ENCODE results near the gene ISY1. TPM values are rescaled to one million over a fixed set of nuclear protein-coding genes. Genes with fewer than 3 reads are reported as not detected.

The ISY1 gene
- total and polyA plus RNA-seq, 4 donors, result 23.1 to 39.6 (median 26.5) TPM

DNA sequence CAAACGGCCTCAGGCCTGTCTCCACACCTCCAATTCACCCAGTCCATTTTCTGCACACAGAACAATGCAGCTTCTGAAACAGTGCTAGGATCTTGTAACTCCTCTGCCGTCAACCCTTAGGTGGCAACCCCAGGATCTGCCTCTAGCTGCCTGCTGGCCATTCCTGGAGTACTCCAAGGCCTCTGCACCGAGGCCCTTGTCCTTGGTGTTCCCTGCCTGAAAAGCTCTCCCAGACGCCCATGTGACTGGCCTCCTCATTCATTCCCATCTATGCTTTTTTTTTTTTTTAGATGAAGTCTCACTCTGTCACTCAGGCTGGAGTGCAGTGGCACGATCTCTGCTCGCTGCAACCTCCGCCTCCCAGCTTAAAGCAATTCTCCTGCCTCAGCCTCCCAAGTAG is 57.6 kb downstream of the ISY1 start:
- Histone ChIP-seq H3K27ac (ENCODE audit: low read depth in 1 of 2, low read length in 1 of 2) (no peak overlapping the region), H3K4me3 (no peak overlapping the region), H3K9ac (ENCODE audit: insufficient read depth in 1 of 2, low read length in 2 of 2) (no peak overlapping the region), H3K36me3 (ENCODE audit: control insufficient read depth in 4 of 4, insufficient read depth in 4 of 4, low read length in 4 of 4) (peaks cover 0 to 10% (median 1%) of the 10 kb centered on the region in 4 donors), H3K4me1 (ENCODE audit: control insufficient read depth in 5 of 5, insufficient read depth in 5 of 5, low read length in 5 of 5) (peaks cover 0 to 19% (median 0%) of the 10 kb centered on the region in 5 donors), H3K27me3 (ENCODE audit: control insufficient read depth in 3 of 3, insufficient read depth in 3 of 3, low read length in 2 of 3) (no peaks in the 10 kb centered on the region), H3K9me3 (ENCODE audit: control insufficient read depth in 4 of 4, insufficient read depth in 3 of 4, low read length in 3 of 4) (no peaks in the 10 kb centered on the region)
- ATAC-seq (ENCODE audit: insufficient read depth, low FRiP score), result no peak
- no peak for DNase-seq
- WGBS, 2 donors, result 86 to 90% methylated on average over 7 of the region's 7 CpGs
- TF ChIP-seq, protein P1, sequence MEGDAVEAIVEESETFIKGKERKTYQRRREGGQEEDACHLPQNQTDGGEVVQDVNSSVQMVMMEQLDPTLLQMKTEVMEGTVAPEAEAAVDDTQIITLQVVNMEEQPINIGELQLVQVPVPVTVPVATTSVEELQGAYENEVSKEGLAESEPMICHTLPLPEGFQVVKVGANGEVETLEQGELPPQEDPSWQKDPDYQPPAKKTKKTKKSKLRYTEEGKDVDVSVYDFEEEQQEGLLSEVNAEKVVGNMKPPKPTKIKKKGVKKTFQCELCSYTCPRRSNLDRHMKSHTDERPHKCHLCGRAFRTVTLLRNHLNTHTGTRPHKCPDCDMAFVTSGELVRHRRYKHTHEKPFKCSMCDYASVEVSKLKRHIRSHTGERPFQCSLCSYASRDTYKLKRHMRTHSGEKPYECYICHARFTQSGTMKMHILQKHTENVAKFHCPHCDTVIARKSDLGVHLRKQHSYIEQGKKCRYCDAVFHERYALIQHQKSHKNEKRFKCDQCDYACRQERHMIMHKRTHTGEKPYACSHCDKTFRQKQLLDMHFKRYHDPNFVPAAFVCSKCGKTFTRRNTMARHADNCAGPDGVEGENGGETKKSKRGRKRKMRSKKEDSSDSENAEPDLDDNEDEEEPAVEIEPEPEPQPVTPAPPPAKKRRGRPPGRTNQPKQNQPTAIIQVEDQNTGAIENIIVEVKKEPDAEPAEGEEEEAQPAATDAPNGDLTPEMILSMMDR (IDR thresholded peaks at IDR 0.05; ENCODE audit: control extremely low read depth, extremely low read depth), result no peak

DNA sequence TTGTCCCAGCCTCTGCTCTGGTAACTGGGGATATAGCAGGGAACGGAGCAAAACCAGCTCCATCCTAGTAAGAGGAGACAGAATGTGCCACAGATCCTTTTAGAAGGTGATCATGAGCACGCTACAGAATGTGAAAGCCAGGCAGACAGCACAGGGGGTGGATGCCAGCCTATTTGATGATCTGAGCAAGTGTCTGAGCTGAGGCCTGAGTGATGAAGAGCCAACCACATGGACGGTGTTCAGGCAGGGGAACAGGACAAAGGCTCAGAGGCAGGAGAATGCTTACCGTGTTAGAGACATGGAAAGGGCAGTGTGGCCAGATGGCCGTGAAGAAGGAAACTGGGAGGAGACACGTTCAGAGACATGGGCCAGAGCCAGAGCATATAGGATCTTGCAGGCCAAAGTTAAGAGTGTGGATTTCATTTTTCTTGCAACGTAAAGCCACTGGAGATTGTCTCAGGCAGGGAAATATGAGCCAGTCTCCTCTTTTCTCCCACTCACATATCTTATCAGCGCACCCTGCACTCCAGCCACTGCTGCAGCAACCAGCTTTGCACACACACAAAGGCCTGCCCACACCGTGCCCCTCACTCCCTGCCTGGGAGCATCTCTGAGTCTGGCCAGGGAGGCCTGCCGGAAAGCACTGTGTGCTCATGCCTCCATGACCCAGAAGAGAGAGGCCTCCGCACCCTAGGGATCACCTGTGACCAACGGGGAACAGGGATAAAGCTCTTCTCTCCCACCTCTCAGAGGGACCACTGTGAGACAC is 59.3 kb downstream of the ISY1 start:
- 80 to 87% methylated on average over 12 of the region's 12 CpGs for WGBS, 2 donors
- no peaks in the 10 kb centered on the region for H3K27me3 ChIP-seq (ENCODE audit: control insufficient read depth in 3 of 3, insufficient read depth in 3 of 3, low read length in 2 of 3)
- no peak overlapping the region for H3K4me3 ChIP-seq
- H3K9ac ChIP-seq (ENCODE audit: insufficient read depth in 1 of 2, low read length in 2 of 2), result no peak overlapping the region
- H3K9me3 ChIP-seq (ENCODE audit: control insufficient read depth in 4 of 4, insufficient read depth in 3 of 4, low read length in 3 of 4), result no peaks in the 10 kb centered on the region
- peaks cover 0 to 6% (median 4%) of the 10 kb centered on the region in 4 donors for H3K36me3 ChIP-seq (ENCODE audit: control insufficient read depth in 4 of 4, insufficient read depth in 4 of 4, low read length in 4 of 4)
- TF ChIP-seq, protein P1 (IDR thresholded peaks at IDR 0.05; ENCODE audit: control extremely low read depth, extremely low read depth), result no peak
- peak overlapping the region in 1 of 2 donors; percentile 45 for H3K27ac ChIP-seq (ENCODE audit: low read depth in 1 of 2, low read length in 1 of 2)
- H3K4me1 ChIP-seq (ENCODE audit: control insufficient read depth in 5 of 5, insufficient read depth in 5 of 5, low read length in 5 of 5), result peaks cover 0 to 19% (median 0%) of the 10 kb centered on the region in 5 donors
- ATAC-seq (ENCODE audit: insufficient read depth, low FRiP score) (no peak), DNase-seq (no peak)

DNA sequence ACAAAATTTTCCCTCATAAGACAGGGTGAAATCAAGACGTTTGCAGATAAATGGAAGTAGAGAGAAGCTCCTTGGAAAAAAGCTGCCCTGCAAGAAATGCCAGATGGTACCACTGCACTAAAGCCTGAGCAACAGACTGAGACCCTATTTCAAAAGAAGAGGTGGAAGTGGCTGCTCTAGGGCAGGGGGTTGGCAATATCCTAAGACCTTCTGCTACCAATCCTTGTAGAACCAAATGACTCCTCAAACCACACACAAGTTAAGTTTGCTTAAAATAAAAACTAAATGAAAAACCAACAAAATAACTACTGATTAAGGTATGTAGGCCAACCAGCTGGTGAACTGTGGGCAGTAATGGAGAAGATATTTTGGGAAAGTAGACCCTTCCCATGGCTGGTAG is 60.6 kb downstream of the ISY1 start:
- H3K27ac ChIP-seq (ENCODE audit: low read depth in 1 of 2, low read length in 1 of 2), result no peak overlapping the region
- H3K4me3 ChIP-seq, result no peak overlapping the region
- no peaks in the 10 kb centered on the region for H3K9me3 ChIP-seq (ENCODE audit: control insufficient read depth in 4 of 4, insufficient read depth in 3 of 4, low read length in 3 of 4)
- ATAC-seq (ENCODE audit: insufficient read depth, low FRiP score) (no peak), DNase-seq (no peak)
- WGBS, 2 donors, result 46 to 67% methylated on average over 1 of the region's 1 CpG
- H3K27me3 ChIP-seq (ENCODE audit: control insufficient read depth in 3 of 3, insufficient read depth in 3 of 3, low read length in 2 of 3), result no peaks in the 10 kb centered on the region
- H3K36me3 ChIP-seq (ENCODE audit: control insufficient read depth in 4 of 4, insufficient read depth in 4 of 4, low read length in 4 of 4), result peaks cover 0 to 6% (median 4%) of the 10 kb centered on the region in 4 donors
- no peak overlapping the region for H3K9ac ChIP-seq (ENCODE audit: insufficient read depth in 1 of 2, low read length in 2 of 2)
- TF ChIP-seq, protein P1 (IDR thresholded peaks at IDR 0.05; ENCODE audit: control extremely low read depth, extremely low read depth), result no peak
- H3K4me1 ChIP-seq (ENCODE audit: control insufficient read depth in 5 of 5, insufficient read depth in 5 of 5, low read length in 5 of 5), result peaks cover 0 to 17% (median 0%) of the 10 kb centered on the region in 5 donors
